BLaER1 treated with 17β-estradiol and CSF1 and Interleukin-3, amounts not matched to agents 10 nM and 100 nM (cell line): ENCODE results near the gene ASPSCR1.

Source experiments
- H3K27ac ChIP-seq, 11 experiments: shearing (Covaris generic); formaldehyde crosslinking; 2 replicates each; pipeline ENCODE4 v1.8.1; 2022
- H3K27me3 ChIP-seq, 11 experiments: shearing (Covaris generic); formaldehyde crosslinking; 2 replicates each; pipeline ENCODE4 v1.8.1; 2022
- H3K36me3 ChIP-seq, 11 experiments: shearing (Covaris generic); formaldehyde crosslinking; 2 replicates each; pipeline ENCODE4 v1.8.1; 2022
- H3K4me1 ChIP-seq, 10 experiments: shearing (Covaris generic); formaldehyde crosslinking; 2 replicates each; pipeline ENCODE4 v1.8.1; 2022
- H3K4me2 ChIP-seq, 11 experiments: shearing (Covaris generic); formaldehyde crosslinking; 2 replicates each; pipeline ENCODE4 v1.8.1; 2022
- H3K4me3 ChIP-seq, 10 experiments: shearing (Covaris generic); formaldehyde crosslinking; 2 replicates each; pipeline ENCODE4 v1.8.1; 2022
- H3K9ac ChIP-seq, 11 experiments: shearing (Covaris generic); formaldehyde crosslinking; 2 replicates each; pipeline ENCODE4 v1.8.1; 2022
- H3K9me3 ChIP-seq, 11 experiments: shearing (Covaris generic); formaldehyde crosslinking; replicated peaks in 1 of 11; 2 replicates each; pipeline ENCODE4 v1.8.1; 2022
- H4K20me1 ChIP-seq, 11 experiments: shearing (Covaris generic); formaldehyde crosslinking; 2 replicates each; pipeline ENCODE4 v1.8.1; 2022
- Cebpa-rat ChIP-seq, 11 experiments: shearing (Covaris generic); IDR thresholded peaks; 2 replicates each; pipeline ENCODE4 v1.8.1; 2022

ASPSCR1 gene

GRCh38 chr17:81956607-81957589 is 20.5 kb upstream of the ASPSCR1 start:
- Histone ChIP-seq H3K9me3 (no peaks in the 10 kb centered on the region), H3K4me2 (no peak overlapping the region), H3K4me1 (peaks cover 14 to 34% (median 26%) of the 10 kb centered on the region in 10 experiments; a peak in 19 of 20 replicates), H3K9ac (no peak overlapping the region), H3K36me3 (no peaks in the 10 kb centered on the region), H3K27me3 (peaks cover 46 to 54% (median 51%) of the 10 kb centered on the region in 11 experiments), H4K20me1 (peaks cover 0 to 31% (median 14%) of the 10 kb centered on the region in 11 experiments; a peak in 15 of 22 replicates), H3K4me3 (no peak overlapping the region), H3K27ac (no peak overlapping the region)
- no peak for TF ChIP-seq Cebpa-rat (IDR thresholded peaks at IDR 0.05)

GRCh38 chr17:81957691-81958432 is 19.6 kb upstream of the ASPSCR1 start:
- Histone ChIP-seq H3K4me1 (peaks cover 14 to 30% (median 24%) of the 10 kb centered on the region in 10 experiments; a peak in 19 of 20 replicates), H3K9ac (no peak overlapping the region; a peak in 1 of 22 replicates), H3K27me3 (peaks cover 55 to 64% (median 61%) of the 10 kb centered on the region in 11 experiments), H3K4me3 (no peak overlapping the region), H4K20me1 (peaks cover 0 to 41% (median 18%) of the 10 kb centered on the region in 11 experiments; a peak in 16 of 22 replicates), H3K27ac (no peak overlapping the region), H3K4me2 (no peak overlapping the region), H3K9me3 (no peaks in the 10 kb centered on the region), H3K36me3 (no peaks in the 10 kb centered on the region)
- no peak for TF ChIP-seq Cebpa-rat (IDR thresholded peaks at IDR 0.05)

GRCh38 chr17:81958633-81959342 is 18.6 kb upstream of the ASPSCR1 start:
- H3K27me3 ChIP-seq, result peaks cover 64 to 73% (median 70%) of the 10 kb centered on the region in 11 experiments
- no peaks in the 10 kb centered on the region for H3K9me3 ChIP-seq
- peak overlapping the region in 7 of 10 experiments; percentile 54 to 69 (median 58); a peak in 6 of 20 replicates for H3K4me3 ChIP-seq
- peaks cover 0 to 44% (median 18%) of the 10 kb centered on the region in 11 experiments; a peak in 16 of 22 replicates for H4K20me1 ChIP-seq
- H3K36me3 ChIP-seq, result no peaks in the 10 kb centered on the region
- H3K27ac ChIP-seq, result no peak overlapping the region
- H3K4me2 ChIP-seq, result peak overlapping the region; percentile 87 to 98 (median 94); a peak in 19 of 22 replicates
- TF ChIP-seq Cebpa-rat (IDR thresholded peaks at IDR 0.05), result no peak
- H3K4me1 ChIP-seq, result peaks cover 14 to 28% (median 23%) of the 10 kb centered on the region in 10 experiments; a peak in 19 of 20 replicates
- peak overlapping the region in 2 of 11 experiments; percentile 61 to 66; a peak in 2 of 22 replicates for H3K9ac ChIP-seq

- Histone ChIP-seq H3K4me2 (peak overlapping the region; percentile 87 to 98 (median 94)), H3K9ac (peak overlapping the region; percentile 10 to 71 (median 55); a peak in 15 of 22 replicates), H3K4me3 (peak overlapping the region; percentile 54 to 69 (median 59)), H3K4me1 (peaks cover 14 to 28% (median 23%) of the 10 kb centered on the region in 10 experiments; a peak in 19 of 20 replicates), H3K27me3 (peaks cover 72 to 80% (median 78%) of the 10 kb centered on the region in 11 experiments), H3K36me3 (no peaks in the 10 kb centered on the region), H3K9me3 (no peaks in the 10 kb centered on the region), H3K27ac (no peak overlapping the region), H4K20me1 (peaks cover 0 to 44% (median 18%) of the 10 kb centered on the region in 11 experiments; a peak in 16 of 22 replicates)
- no peak for TF ChIP-seq Cebpa-rat (IDR thresholded peaks at IDR 0.05)
These were observed 17.9 kb upstream of the ASPSCR1 start for GRCh38 chr17:81959362-81960129.

GRCh38 chr17:81960130-81960958 is 17.1 kb upstream of the ASPSCR1 start:
- no peak overlapping the region for H3K27ac ChIP-seq

GRCh38 chr17:81961087-81961511 is 16.3 kb upstream of the ASPSCR1 start, which contains the start of gene NOTUM:
NOTUM (minus strand) TSS chr17:81961187; CDS start chr17:81960909, 278 bp downstream.
- no peaks in the 10 kb centered on the region for H3K9me3 ChIP-seq
- H3K36me3 ChIP-seq, result no peaks in the 10 kb centered on the region
- H3K9ac ChIP-seq, result peak within 1 kb of the TSS; percentile 10 to 71 (median 55); a peak in 15 of 22 replicates
- peaks cover 0 to 46% (median 18%) of the 10 kb centered on the region in 11 experiments; a peak in 16 of 22 replicates for H4K20me1 ChIP-seq
- peaks cover 25 to 40% (median 34%) of the 10 kb centered on the region in 10 experiments for H3K4me1 ChIP-seq
- H3K4me2 ChIP-seq, result peak within 1 kb of the TSS; percentile 87 to 98 (median 94)
- peak within 1 kb of the TSS; percentile 54 to 69 (median 59) for H3K4me3 ChIP-seq
- H3K27me3 ChIP-seq, result peaks cover 88 to 96% (median 93%) of the 10 kb centered on the region in 11 experiments
- TF ChIP-seq Cebpa-rat (IDR thresholded peaks at IDR 0.05), result no peak
- no peak within 1 kb of the TSS for H3K27ac ChIP-seq

More at GRCh38 chr17:81960130-81960958, 17.1 kb upstream of the ASPSCR1 start:
- peaks cover 80 to 88% (median 86%) of the 10 kb centered on the region in 11 experiments for H3K27me3 ChIP-seq
- peak overlapping the region; percentile 10 to 71 (median 55); a peak in 14 of 22 replicates for H3K9ac ChIP-seq
- H4K20me1 ChIP-seq, result peaks cover 0 to 44% (median 18%) of the 10 kb centered on the region in 11 experiments; a peak in 16 of 22 replicates
- no peak for TF ChIP-seq Cebpa-rat (IDR thresholded peaks at IDR 0.05)
- peaks cover 18 to 32% (median 27%) of the 10 kb centered on the region in 10 experiments; a peak in 19 of 20 replicates for H3K4me1 ChIP-seq
- H3K4me2 ChIP-seq, result peak overlapping the region; percentile 87 to 98 (median 94)
- H3K4me3 ChIP-seq, result peak overlapping the region; percentile 54 to 69 (median 59)
- no peaks in the 10 kb centered on the region for H3K9me3 ChIP-seq
- H3K36me3 ChIP-seq, result no peaks in the 10 kb centered on the region
